B cell (primary cell): ENCODE data around the gene MED27.

Experiments used
- EZH2 ChIP-seq: IDR thresholded peaks from 2 replicates; pipeline ENCODE4 v1.6.1; 2012; ENCODE audit warnings: borderline replicate concordance, low read depth, mild to moderate bottlenecking, moderate library complexity, low read length; ENCODE audit not compliant: insufficient read depth, poor library complexity, severe bottlenecking
- TF ChIP-seq, protein P1 (sequence below): fragments of 200-600 bp; IDR thresholded peaks from one replicate; pipeline ENCODE4 v1.8.0; 2022; ENCODE audit warnings: antibody characterized with exemption, mild to moderate bottlenecking

DNA sequence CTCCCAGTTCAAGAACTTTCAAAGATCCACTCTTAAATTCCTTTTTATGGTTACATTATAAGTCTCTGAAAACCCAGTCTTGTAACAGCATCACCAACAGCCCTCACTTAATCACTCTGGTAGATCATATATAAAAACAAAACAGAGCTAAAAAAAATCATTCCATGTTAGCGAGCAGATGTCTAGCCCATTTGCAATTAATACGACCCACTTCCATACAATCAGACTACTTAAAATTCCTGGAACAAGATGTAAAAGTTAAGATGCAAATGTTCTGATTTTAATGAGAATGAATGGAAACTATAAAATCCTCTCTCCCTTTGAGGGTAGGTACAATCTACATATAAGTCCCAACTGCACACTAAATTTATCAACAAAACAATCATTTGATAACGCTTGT is 167.0 kb downstream of the MED27 start:
- TF ChIP-seq, protein P1, sequence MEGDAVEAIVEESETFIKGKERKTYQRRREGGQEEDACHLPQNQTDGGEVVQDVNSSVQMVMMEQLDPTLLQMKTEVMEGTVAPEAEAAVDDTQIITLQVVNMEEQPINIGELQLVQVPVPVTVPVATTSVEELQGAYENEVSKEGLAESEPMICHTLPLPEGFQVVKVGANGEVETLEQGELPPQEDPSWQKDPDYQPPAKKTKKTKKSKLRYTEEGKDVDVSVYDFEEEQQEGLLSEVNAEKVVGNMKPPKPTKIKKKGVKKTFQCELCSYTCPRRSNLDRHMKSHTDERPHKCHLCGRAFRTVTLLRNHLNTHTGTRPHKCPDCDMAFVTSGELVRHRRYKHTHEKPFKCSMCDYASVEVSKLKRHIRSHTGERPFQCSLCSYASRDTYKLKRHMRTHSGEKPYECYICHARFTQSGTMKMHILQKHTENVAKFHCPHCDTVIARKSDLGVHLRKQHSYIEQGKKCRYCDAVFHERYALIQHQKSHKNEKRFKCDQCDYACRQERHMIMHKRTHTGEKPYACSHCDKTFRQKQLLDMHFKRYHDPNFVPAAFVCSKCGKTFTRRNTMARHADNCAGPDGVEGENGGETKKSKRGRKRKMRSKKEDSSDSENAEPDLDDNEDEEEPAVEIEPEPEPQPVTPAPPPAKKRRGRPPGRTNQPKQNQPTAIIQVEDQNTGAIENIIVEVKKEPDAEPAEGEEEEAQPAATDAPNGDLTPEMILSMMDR: no peak
- TF ChIP-seq EZH2: no peak
